Adrenal gland (tissue), 12 donors: ENCODE measurements around the gene CASP4. TPM values are rescaled to one million over a fixed set of nuclear protein-coding genes. Genes with fewer than 3 reads are reported as not detected.
A peak's percentile ranks its signal among the peaks of the same experiment; 100 is the strongest.

Experiments used
- DNase-seq, 7 donors: peaks; one replicate each; pipeline ENCODE4 v3.0.0-alpha.2; 2019 to 2020
- H3K27ac ChIP-seq, 5 donors: fragments of 200-600 bp; sonication (generic) in 4 of 5; 1 replicate in 3 of 5; 2 replicates in 2 of 5; pipeline versions ENCODE4 v1.5.1 to v1.8.0; 2016 to 2020; ENCODE audit warnings: mild to moderate bottlenecking in 1 of 5
- H3K27me3 ChIP-seq: fragments of 200-600 bp; 2 replicates; pipeline ENCODE4 v1.8.0; 2021
- H3K36me3 ChIP-seq, 2 donors: fragments of 200-600 bp; replicated peaks in 1 of 2; 1 replicate in 1 of 2; 2 replicates in 1 of 2; pipeline versions ENCODE4 v1.5.1 to v1.8.0; 2018 to 2022
- H3K4me1 ChIP-seq, 2 donors: fragments of 200-600 bp; replicated peaks in 1 of 2; 1 replicate in 1 of 2; 2 replicates in 1 of 2; pipeline versions ENCODE4 v1.5.1 to v1.8.0; 2018 to 2021
- H3K4me3 ChIP-seq, 4 donors: fragments of 200-600 bp; sonication (generic) in 3 of 4; one replicate each; pipeline ENCODE4 v1.5.1; 2016 to 2018
- H3K9me3 ChIP-seq, 3 donors: fragments of 200-600 bp; sonication (generic) in 1 of 3; replicated peaks in 1 of 3; 1 replicate in 2 of 3; 2 replicates in 1 of 3; pipeline versions ENCODE4 v1.5.1 to v1.8.0; 2016 to 2021
- POLR2A ChIP-seq, 2 donors: fragments of 450-650 bp; IDR thresholded peaks; one replicate each; pipeline ENCODE4 v1.6.1; 2017; ENCODE audit warnings: antibody characterized with exemption in 2 of 2, mild to moderate bottlenecking in 2 of 2, moderate library complexity in 1 of 2
- WGBS, 4 donors: extraction: QIAGEN DNeasy Blood & Tissue Kit in 2 of 4; methylation state at CpG; one replicate each; pipeline versions ENCODE4 v1.1.5 to v1.1.7; 2013 to 2017; 5-methylcytosine and 5-hydroxymethylcytosine counted together
- intact Hi-C, 2 donors: fragments of 100-400 bp; cut with DNase I; formaldehyde crosslinking; loops; one replicate each; pipeline versions ENCODE4 v1.14.1 to v1.15.0; 2022 to 2023
- polyA plus RNA-seq, 3 donors: library from polyadenylated mRNA; stranded (reverse); fragments of 200-250 nt in 2 of 3; fragments of 350-450 nt in 1 of 3; fragmentation: Illumina TruSeq in 1 of 3; extraction: RNeasy Lipid Tissue Mini Kit (QIAGEN cat#74804) in 1 of 3; gene quantifications; one replicate each; pipeline ENCODE4 v1.2.3, GENCODE V29; 2013 to 2014
- total RNA-seq, 9 donors: library from RNA; depleted of rRNA in 4 of 9; stranded (reverse); fragments of >200 nt in 4 of 9; fragments of 120-200 nt in 1 of 9; fragmentation: NEBNext Ultra II Directional in 1 of 9; extraction: Animal tissue kit (Norgen Biotek cat#: 25700) in 1 of 9; gene quantifications; one replicate each; pipeline versions ENCODE4 v1.1.0 to v1.2.4, GENCODE V29; 2013 to 2023
- TF ChIP-seq, protein P1 (sequence below), 6 experiments: fragments of 450-650 bp in 4 of 6; fragments of 200-600 bp in 2 of 6; sonication (generic) in 1 of 6; IDR thresholded peaks; 1 replicate in 5 of 6; 2 replicates in 1 of 6; pipeline versions ENCODE4 v1.5.1 to v1.8.0; 2016 to 2021; ENCODE audit warnings: antibody characterized with exemption in 6 of 6, mild to moderate bottlenecking in 2 of 6, moderate library complexity in 1 of 6
- donor health status: healthy with polysubstance abuse.
- donor health status: Bipolar disorder and iron deficiency.
- donor health status: DM: yes; HTN: yes; CAD: no.
- donor health status: DM: no; HTN: no; CAD: no.
- donor health status: DM: no; HTN: no; CAD: no.
- donor health status: DM: yes; HTN: yes; CAD: no.

CASP4 gene
- total and polyA plus RNA-seq, 12 donors, result 29.0 to 81.2 (median 49.9) TPM

DNA sequence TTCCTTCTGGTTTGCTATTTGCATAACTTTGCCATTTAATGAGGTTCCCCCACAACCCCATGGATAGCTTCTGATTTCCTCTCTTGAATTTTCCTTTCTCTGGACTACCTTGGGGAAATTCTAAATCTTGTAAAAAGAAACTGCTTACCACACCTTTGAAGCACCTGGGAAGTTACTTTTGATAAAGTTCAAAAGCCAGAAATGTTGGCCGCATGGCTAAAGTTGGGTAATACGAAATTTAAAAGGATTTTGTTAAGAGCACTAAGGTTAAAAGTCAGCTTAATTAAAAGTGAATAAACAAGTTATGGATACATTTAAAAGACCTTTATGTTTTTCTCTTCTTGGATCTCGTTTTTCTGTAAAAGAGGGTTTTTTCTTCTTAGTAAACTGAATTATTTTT lies 5.5 kb downstream of the CASP4 start:
- intact Hi-C loops, result no loop called here
- no peak overlapping the region for H3K27ac ChIP-seq
- peaks cover 0 to 8% (median 0%) of the 10 kb centered on the region in 3 donors for H3K9me3 ChIP-seq
- no peak for DNase-seq
- H3K27me3 ChIP-seq, result no peaks in the 10 kb centered on the region
- no peaks in the 10 kb centered on the region for H3K36me3 ChIP-seq
- WGBS, 4 donors, result 83 to 90% (median 84%) methylated on average over 3 of the region's 3 CpGs
- H3K4me1 ChIP-seq, result peaks cover 13 to 22% of the 10 kb centered on the region in 2 donors
- H3K4me3 ChIP-seq, result no peak overlapping the region
- TF ChIP-seq POLR2A (IDR thresholded peaks at IDR 0.05), result no peak
- TF ChIP-seq, protein P1, sequence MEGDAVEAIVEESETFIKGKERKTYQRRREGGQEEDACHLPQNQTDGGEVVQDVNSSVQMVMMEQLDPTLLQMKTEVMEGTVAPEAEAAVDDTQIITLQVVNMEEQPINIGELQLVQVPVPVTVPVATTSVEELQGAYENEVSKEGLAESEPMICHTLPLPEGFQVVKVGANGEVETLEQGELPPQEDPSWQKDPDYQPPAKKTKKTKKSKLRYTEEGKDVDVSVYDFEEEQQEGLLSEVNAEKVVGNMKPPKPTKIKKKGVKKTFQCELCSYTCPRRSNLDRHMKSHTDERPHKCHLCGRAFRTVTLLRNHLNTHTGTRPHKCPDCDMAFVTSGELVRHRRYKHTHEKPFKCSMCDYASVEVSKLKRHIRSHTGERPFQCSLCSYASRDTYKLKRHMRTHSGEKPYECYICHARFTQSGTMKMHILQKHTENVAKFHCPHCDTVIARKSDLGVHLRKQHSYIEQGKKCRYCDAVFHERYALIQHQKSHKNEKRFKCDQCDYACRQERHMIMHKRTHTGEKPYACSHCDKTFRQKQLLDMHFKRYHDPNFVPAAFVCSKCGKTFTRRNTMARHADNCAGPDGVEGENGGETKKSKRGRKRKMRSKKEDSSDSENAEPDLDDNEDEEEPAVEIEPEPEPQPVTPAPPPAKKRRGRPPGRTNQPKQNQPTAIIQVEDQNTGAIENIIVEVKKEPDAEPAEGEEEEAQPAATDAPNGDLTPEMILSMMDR (IDR thresholded peaks at IDR 0.05), result no peak

DNA sequence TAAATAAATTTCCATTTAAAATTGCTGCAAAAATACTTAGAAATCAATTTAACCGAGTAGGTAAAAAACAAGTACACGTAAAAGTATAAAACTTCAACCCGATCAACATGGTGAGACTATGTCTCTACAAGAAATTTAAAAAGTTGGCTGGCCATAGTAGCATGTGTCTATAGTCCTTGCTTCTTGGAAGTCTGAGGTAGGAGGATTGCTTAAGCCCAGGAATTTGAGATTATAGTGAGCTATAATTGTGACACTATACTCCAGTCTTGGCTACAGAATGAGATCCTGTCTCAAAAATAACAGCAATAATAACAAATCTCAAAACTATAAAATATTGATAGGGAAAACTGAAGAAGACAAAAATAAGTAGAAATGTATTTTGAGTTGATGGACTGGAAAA lies 11.1 kb downstream of the CASP4 start:
- Histone ChIP-seq H3K27ac (no peak overlapping the region), H3K27me3 (no peaks in the 10 kb centered on the region), H3K36me3 (peaks cover 7 to 20% of the 10 kb centered on the region in 2 donors), H3K4me1 (peaks cover 7 to 9% of the 10 kb centered on the region in 2 donors), H3K4me3 (no peak overlapping the region), H3K9me3 (no peaks in the 10 kb centered on the region)
- DNase-seq, result no peak
- intact Hi-C loops, result no loop called here
- 64 to 98% (median 80%) methylated on average over 3 of the region's 3 CpGs for WGBS, 4 donors
- TF ChIP-seq, protein P1 (IDR thresholded peaks at IDR 0.05), result no peak
- no peak for TF ChIP-seq POLR2A (IDR thresholded peaks at IDR 0.05)

DNA sequence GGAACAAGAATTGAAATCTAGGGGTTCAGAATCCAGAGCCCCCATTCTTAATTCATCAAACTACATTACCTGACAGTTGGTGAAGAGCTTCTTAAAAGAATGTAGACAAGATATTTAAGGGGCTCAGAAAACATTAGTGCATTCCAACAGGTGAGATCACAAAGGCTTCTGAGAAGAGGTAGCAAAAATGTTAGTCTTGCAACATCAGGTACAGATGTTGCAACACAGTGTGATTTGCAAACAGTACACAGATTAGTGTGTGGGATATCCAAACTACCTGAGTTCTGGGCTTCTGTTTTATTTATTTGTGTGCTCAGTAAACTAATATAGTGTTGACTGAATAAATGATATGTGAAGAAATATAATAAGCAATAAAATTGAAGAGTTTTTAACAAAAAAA lies 11.8 kb downstream of the CASP4 start:
- Histone ChIP-seq H3K36me3 (peaks cover 7 to 27% of the 10 kb centered on the region in 2 donors), H3K4me3 (no peak overlapping the region), H3K27me3 (no peaks in the 10 kb centered on the region), H3K27ac (no peak overlapping the region), H3K9me3 (no peaks in the 10 kb centered on the region), H3K4me1 (peaks cover 7 to 9% of the 10 kb centered on the region in 2 donors)
- intact Hi-C loops, result no loop called here
- TF ChIP-seq, protein P1 (IDR thresholded peaks at IDR 0.05), result no peak
- DNase-seq, result no peak

DNA sequence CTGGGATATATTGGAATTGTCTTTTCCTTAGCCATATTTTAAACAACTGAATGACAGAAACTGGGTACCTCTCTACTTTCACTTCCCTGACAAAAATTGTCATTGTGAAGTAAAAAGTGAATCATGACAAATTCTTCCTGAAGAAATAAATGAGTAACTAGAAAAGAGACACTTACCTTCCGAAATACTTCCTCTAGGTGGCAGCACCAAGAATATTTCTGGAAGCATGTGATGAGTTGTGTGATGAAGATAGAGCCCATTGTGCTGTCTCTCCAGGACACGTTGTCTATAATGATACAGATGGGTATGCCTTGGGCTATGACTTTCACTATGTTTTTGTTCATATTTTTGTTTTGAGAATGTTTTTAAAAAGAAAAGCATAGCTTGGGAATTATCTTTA lies 21.5 kb downstream of the CASP4 start:
- intact Hi-C loops, result no loop called here
- H3K27me3 ChIP-seq, result no peaks in the 10 kb centered on the region
- H3K4me1 ChIP-seq, result no peaks in the 10 kb centered on the region
- H3K27ac ChIP-seq, result no peak overlapping the region
- H3K36me3 ChIP-seq, result peaks cover 0 to 50% of the 10 kb centered on the region in 2 donors
- H3K4me3 ChIP-seq, result no peak overlapping the region
- WGBS, 4 donors, result 17 to 26% (median 18%) methylated on average over 2 of the region's 2 CpGs
- TF ChIP-seq, protein P1 (IDR thresholded peaks at IDR 0.05), result peak; percentile 33 to 51 (median 46)
- no peak for TF ChIP-seq POLR2A (IDR thresholded peaks at IDR 0.05)
- H3K9me3 ChIP-seq, result no peaks in the 10 kb centered on the region
- peak in 2 of 7 donors; percentile 10 to 40 for DNase-seq
